HUES64 (cell line): ENCODE results near the gene GANC.

ENCODE experiments used
- H3K27ac ChIP-seq: 2 replicates; pipeline ENCODE4 v1.7.0; 2013; ENCODE audit warnings: low read depth, low read length, inconsistent platforms
- H3K27me3 ChIP-seq: 2 replicates; pipeline ENCODE4 v1.6.1; 2013; ENCODE audit warnings: mild to moderate bottlenecking, low read length; ENCODE audit not compliant: insufficient read depth
- H3K36me3 ChIP-seq: 2 replicates; pipeline ENCODE4 v1.6.1; 2013; ENCODE audit warnings: mild to moderate bottlenecking, low read length; ENCODE audit not compliant: insufficient read depth
- H3K4me1 ChIP-seq: 2 replicates; pipeline ENCODE4 v1.6.1; 2013; ENCODE audit warnings: mild to moderate bottlenecking, low read length, moderate library complexity; ENCODE audit not compliant: insufficient read depth
- H3K4me3 ChIP-seq: 2 replicates; pipeline ENCODE4 v1.5.1; 2013; ENCODE audit warnings: mild to moderate bottlenecking, low read length, moderate library complexity
- H3K9ac ChIP-seq: 2 replicates; pipeline ENCODE4 v1.6.1; 2013; ENCODE audit warnings: mild to moderate bottlenecking, low read depth, low read length
- H3K9me3 ChIP-seq: 2 replicates; pipeline ENCODE4 v1.6.1; 2013; ENCODE audit warnings: low read depth, low read length; ENCODE audit not compliant: insufficient read depth
- WGBS: fragments of 150-250, 120-280 bp; methylation state at CpG from one replicate; pipeline ENCODE4 v1.1.7; 2013; ENCODE audit warnings: missing lambda C conversion rate; 5-methylcytosine and 5-hydroxymethylcytosine counted together

The GANC gene

DNA sequence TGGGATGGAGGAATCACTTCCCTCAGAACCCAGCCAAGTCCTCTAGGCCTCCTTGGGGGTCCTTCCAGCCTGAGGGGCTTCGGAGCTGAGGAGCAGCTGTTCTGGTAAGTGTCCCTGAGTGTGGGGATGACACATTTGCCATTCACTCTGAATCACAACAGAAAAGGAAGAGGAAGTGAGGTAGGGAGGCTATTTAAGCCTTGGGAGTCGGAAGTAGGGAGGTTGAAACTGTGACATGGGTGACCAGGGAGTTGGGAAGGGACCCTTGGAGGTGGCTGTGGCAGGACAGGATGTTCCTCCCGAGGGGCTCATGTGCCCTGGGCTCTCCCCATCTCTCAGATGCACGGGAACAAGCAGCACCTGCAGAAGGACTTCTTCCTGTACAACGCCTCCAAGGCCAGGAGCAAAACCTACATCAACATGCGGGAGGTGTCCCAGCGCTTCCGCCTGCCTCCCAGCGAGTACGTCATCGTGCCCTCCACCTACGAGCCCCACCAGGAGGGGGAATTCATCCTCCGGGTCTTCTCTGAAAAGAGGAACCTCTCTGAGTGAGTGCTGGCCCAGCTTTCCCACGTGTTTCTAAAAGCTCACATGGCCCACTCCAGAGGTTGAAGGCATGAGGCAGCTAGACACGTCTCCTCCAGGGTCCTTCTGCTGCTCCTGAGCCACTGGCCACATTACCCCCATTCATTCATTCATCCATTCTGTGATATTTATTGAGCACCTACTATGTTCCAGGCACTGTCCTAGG lies 129.6 kb downstream of the GANC start:
- Histone ChIP-seq H3K27me3 (no peaks in the 10 kb centered on the region), H3K4me3 (no peak overlapping the region), H3K9ac (no peak overlapping the region), H3K36me3 (no peaks in the 10 kb centered on the region), H3K9me3 (no peaks in the 10 kb centered on the region), H3K4me1 (no peaks in the 10 kb centered on the region), H3K27ac (no peak overlapping the region)
- 91% methylated on average over 15 of the region's 15 CpGs for WGBS

GRCh38 chr15:42403389-42403788 lies 130.4 kb downstream of the GANC start:
- H3K4me3 ChIP-seq, result no peak overlapping the region
- H3K27ac ChIP-seq, result no peak overlapping the region
- 96% methylated on average over 7 of the region's 7 CpGs for WGBS
- no peaks in the 10 kb centered on the region for H3K9me3 ChIP-seq
- no peaks in the 10 kb centered on the region for H3K27me3 ChIP-seq
- H3K9ac ChIP-seq, result no peak overlapping the region
- no peaks in the 10 kb centered on the region for H3K36me3 ChIP-seq
- H3K4me1 ChIP-seq, result no peaks in the 10 kb centered on the region

GRCh38 chr15:42404461-42405235 lies 131.6 kb downstream of the GANC start:
- no peaks in the 10 kb centered on the region for H3K4me1 ChIP-seq
- no peak overlapping the region for H3K27ac ChIP-seq
- no peak overlapping the region for H3K4me3 ChIP-seq
- no peaks in the 10 kb centered on the region for H3K27me3 ChIP-seq
- H3K9ac ChIP-seq, result no peak overlapping the region
- WGBS, result 86% methylated on average over 12 of the region's 12 CpGs
- H3K9me3 ChIP-seq, result no peaks in the 10 kb centered on the region
- no peaks in the 10 kb centered on the region for H3K36me3 ChIP-seq

GRCh38 chr15:42405863-42406482 lies 133.0 kb downstream of the GANC start:
- H3K4me3 ChIP-seq, result no peak overlapping the region
- no peaks in the 10 kb centered on the region for H3K36me3 ChIP-seq
- no peaks in the 10 kb centered on the region for H3K27me3 ChIP-seq
- 95% methylated on average over 6 of the region's 6 CpGs for WGBS
- H3K27ac ChIP-seq, result no peak overlapping the region
- no peaks in the 10 kb centered on the region for H3K9me3 ChIP-seq
- H3K4me1 ChIP-seq, result no peaks in the 10 kb centered on the region
- no peak overlapping the region for H3K9ac ChIP-seq
